ENCODE measurements around the gene LEMD2. TPM values are rescaled to one million over a fixed set of nuclear protein-coding genes. Genes with fewer than 3 reads are reported as not detected.
A peak's percentile ranks its signal among the peaks of the same experiment; 100 is the strongest.

LEMD2 gene
- total and polyA plus RNA-seq, 9 of the 15 experiments (the other 6 are each of a cell fraction or from before 2014, with no cell fraction given), result 0.32 to 46.3 (median 30.8) TPM

DNA sequence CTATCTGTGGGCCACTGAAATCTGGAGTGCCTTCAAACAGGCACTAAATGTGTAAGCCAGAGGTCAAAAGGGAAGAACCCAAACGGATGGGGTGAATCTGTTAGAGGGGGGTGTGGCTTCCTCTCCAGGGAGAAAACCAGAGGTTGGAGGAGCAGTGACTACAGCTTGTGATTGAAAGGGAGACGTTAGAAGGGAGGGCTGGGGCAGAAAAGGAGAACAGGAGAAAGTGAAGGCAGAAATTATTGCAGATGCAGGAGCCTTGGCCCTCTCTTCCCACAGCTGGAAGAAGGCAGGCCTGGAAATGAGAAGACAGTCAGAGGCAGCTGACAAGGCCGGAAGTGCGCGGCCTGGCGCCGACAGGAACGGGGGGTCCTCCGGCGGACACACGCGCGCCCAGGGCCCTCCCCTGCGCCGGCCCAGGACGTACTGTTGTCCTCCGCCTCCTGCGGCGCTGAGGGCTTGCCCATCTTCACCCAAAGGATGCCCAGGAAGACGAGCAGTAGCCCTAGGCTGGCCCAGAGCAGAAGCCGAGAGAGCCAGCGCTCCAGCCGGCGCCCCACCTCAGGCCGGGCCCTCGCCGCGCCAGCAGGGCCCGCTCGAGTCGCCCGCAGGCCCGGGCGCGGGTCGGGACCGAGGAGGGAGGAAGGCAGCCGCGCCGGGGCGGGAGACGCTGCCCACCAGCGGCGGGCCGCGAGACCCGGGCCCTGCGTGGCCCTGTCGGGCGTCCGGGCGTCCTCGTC, 806 bp downstream of the LEMD2 start (continued):
- TF ChIP-seq EWSR1 (IDR thresholded peaks at IDR 0.05; ENCODE audit: borderline replicate concordance, low read depth, partially characterized antibody) (no peak), SUPT5H (IDR thresholded peaks at IDR 0.05) (peak; percentile 60; the same call in 1 of the 2 replicates), ZNF140 (CRISPR knock-in tag; IDR thresholded peaks at IDR 0.05) (no peak), NRF1 (conservative IDR thresholded peaks at IDR 0.05 in 1 of 2, IDR thresholded peaks at IDR 0.05 in 1 of 2) (peak in 1 of 2 experiments; percentile 69; a peak in 3 of 4 replicates), ZNF232 (CRISPR knock-in tag; IDR thresholded peaks at IDR 0.05) (0 out of 2 replicates have a peak, but pooled peaks have one; percentile 47), TRIM24 (IDR thresholded peaks at IDR 0.05) (0 out of 4 replicates have a peak, but pooled peaks of 1 of the 2 experiments have one; percentile 38), PHF8 (IDR thresholded peaks at IDR 0.05; ENCODE audit: borderline replicate concordance, low read length) (no peak), PHF21A (IDR thresholded peaks at IDR 0.05; ENCODE audit: borderline replicate concordance, low read depth) (0 out of 2 replicates have a peak, but pooled peaks have one; percentile 47)
- TF ChIP-seq, protein P1, sequence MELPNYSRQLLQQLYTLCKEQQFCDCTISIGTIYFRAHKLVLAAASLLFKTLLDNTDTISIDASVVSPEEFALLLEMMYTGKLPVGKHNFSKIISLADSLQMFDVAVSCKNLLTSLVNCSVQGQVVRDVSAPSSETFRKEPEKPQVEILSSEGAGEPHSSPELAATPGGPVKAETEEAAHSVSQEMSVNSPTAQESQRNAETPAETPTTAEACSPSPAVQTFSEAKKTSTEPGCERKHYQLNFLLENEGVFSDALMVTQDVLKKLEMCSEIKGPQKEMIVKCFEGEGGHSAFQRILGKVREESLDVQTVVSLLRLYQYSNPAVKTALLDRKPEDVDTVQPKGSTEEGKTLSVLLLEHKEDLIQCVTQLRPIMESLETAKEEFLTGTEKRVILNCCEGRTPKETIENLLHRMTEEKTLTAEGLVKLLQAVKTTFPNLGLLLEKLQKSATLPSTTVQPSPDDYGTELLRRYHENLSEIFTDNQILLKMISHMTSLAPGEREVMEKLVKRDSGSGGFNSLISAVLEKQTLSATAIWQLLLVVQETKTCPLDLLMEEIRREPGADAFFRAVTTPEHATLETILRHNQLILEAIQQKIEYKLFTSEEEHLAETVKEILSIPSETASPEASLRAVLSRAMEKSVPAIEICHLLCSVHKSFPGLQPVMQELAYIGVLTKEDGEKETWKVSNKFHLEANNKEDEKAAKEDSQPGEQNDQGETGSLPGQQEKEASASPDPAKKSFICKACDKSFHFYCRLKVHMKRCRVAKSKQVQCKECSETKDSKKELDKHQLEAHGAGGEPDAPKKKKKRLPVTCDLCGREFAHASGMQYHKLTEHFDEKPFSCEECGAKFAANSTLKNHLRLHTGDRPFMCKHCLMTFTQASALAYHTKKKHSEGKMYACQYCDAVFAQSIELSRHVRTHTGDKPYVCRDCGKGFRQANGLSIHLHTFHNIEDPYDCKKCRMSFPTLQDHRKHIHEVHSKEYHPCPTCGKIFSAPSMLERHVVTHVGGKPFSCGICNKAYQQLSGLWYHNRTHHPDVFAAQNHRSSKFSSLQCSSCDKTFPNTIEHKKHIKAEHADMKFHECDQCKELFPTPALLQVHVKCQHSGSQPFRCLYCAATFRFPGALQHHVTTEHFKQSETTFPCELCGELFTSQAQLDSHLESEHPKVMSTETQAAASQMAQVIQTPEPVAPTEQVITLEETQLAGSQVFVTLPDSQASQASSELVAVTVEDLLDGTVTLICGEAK (IDR thresholded peaks at IDR 0.05), result peak; percentile 83
- TF ChIP-seq, protein P1 (CRISPR knock-in tag; IDR thresholded peaks at IDR 0.05), result no peak
- TF ChIP-seq, protein P2, sequence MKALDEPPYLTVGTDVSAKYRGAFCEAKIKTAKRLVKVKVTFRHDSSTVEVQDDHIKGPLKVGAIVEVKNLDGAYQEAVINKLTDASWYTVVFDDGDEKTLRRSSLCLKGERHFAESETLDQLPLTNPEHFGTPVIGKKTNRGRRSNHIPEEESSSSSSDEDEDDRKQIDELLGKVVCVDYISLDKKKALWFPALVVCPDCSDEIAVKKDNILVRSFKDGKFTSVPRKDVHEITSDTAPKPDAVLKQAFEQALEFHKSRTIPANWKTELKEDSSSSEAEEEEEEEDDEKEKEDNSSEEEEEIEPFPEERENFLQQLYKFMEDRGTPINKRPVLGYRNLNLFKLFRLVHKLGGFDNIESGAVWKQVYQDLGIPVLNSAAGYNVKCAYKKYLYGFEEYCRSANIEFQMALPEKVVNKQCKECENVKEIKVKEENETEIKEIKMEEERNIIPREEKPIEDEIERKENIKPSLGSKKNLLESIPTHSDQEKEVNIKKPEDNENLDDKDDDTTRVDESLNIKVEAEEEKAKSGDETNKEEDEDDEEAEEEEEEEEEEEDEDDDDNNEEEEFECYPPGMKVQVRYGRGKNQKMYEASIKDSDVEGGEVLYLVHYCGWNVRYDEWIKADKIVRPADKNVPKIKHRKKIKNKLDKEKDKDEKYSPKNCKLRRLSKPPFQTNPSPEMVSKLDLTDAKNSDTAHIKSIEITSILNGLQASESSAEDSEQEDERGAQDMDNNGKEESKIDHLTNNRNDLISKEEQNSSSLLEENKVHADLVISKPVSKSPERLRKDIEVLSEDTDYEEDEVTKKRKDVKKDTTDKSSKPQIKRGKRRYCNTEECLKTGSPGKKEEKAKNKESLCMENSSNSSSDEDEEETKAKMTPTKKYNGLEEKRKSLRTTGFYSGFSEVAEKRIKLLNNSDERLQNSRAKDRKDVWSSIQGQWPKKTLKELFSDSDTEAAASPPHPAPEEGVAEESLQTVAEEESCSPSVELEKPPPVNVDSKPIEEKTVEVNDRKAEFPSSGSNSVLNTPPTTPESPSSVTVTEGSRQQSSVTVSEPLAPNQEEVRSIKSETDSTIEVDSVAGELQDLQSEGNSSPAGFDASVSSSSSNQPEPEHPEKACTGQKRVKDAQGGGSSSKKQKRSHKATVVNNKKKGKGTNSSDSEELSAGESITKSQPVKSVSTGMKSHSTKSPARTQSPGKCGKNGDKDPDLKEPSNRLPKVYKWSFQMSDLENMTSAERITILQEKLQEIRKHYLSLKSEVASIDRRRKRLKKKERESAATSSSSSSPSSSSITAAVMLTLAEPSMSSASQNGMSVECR (CRISPR knock-in tag; IDR thresholded peaks at IDR 0.05), result peak; percentile 68
- TF ChIP-seq, protein P3, sequence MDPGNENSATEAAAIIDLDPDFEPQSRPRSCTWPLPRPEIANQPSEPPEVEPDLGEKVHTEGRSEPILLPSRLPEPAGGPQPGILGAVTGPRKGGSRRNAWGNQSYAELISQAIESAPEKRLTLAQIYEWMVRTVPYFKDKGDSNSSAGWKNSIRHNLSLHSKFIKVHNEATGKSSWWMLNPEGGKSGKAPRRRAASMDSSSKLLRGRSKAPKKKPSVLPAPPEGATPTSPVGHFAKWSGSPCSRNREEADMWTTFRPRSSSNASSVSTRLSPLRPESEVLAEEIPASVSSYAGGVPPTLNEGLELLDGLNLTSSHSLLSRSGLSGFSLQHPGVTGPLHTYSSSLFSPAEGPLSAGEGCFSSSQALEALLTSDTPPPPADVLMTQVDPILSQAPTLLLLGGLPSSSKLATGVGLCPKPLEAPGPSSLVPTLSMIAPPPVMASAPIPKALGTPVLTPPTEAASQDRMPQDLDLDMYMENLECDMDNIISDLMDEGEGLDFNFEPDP (CRISPR knock-in tag; IDR thresholded peaks at IDR 0.05), result no peak

All from K562 (cell line).